OCI-LY7 (cell line): ENCODE data around the gene RPUSD2.
"Not testable (repeated sequence)": the region's sequence is repeated elsewhere in the genome, so short reads cannot be mapped to it uniquely, and the experiment has no call there.

Experiments used
- CTCF ChIP-seq: fragments of 200-600 bp; sonication (generic); conservative IDR thresholded peaks from 2 replicates; pipeline ENCODE4 v1.5.1; 2014; ENCODE audit warnings: mild to moderate bottlenecking, antibody characterized with exemption, low read length, moderate library complexity, mixed read lengths
- EZH2phosphoT487 ChIP-seq: fragments of 200-600 bp; sonication (generic); IDR thresholded peaks from 2 replicates; pipeline ENCODE4 v1.6.1; 2018; ENCODE audit warnings: low read depth, borderline replicate concordance, mild to moderate bottlenecking, mixed run types, antibody characterized with exemption, low read length, moderate library complexity, mixed read lengths

GRCh38 chr15:40576914-40577313 lies 7.8 kb downstream of the RPUSD2 start:
- TF ChIP-seq CTCF, EZH2phosphoT487: not testable (repeated sequence)
